Measurements from ENCODE around the gene NKD2.

The NKD2 gene

DNA sequence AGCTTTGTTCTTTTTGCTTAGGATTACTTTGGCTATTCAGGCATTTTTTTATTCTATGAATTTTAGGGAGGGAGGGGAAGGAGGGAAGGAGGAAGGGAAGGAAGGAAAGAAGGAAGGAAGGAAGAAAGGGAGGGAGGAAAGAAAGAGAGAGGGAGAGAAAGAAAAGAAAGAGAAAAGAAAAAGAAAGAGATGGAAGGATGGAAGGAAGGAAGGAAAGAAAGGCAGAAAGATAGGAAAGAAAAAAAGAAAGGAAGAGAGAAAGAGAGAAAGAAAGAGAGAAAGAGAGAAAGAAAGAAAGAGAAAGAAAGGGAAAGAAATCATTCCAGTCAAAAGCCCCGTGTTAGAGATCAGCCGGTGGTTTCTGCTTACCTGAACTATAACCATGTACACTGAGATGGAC lies 20.8 kb upstream of the NKD2 start:
- TF ChIP-seq, protein P1, sequence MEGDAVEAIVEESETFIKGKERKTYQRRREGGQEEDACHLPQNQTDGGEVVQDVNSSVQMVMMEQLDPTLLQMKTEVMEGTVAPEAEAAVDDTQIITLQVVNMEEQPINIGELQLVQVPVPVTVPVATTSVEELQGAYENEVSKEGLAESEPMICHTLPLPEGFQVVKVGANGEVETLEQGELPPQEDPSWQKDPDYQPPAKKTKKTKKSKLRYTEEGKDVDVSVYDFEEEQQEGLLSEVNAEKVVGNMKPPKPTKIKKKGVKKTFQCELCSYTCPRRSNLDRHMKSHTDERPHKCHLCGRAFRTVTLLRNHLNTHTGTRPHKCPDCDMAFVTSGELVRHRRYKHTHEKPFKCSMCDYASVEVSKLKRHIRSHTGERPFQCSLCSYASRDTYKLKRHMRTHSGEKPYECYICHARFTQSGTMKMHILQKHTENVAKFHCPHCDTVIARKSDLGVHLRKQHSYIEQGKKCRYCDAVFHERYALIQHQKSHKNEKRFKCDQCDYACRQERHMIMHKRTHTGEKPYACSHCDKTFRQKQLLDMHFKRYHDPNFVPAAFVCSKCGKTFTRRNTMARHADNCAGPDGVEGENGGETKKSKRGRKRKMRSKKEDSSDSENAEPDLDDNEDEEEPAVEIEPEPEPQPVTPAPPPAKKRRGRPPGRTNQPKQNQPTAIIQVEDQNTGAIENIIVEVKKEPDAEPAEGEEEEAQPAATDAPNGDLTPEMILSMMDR (IDR thresholded peaks at IDR 0.05; ENCODE audit: low read depth, low read length, missing control alignments): no peak
- H3K4me3 ChIP-seq (ENCODE audit: low read depth, low read length): no peak overlapping the region
- no peaks in the 10 kb centered on the region for H3K36me3 ChIP-seq (replicated peaks)
- H3K27ac ChIP-seq: no peak overlapping the region
- no peak for DNase-seq
- in situ Hi-C loops (cut with HindIII; ENCODE audit: low pct_ligation_motif_present, low sequenced_read_pairs): no loop called here
- H3K27me3 ChIP-seq (replicated peaks): peaks cover 4% of the 10 kb centered on the region

DNA sequence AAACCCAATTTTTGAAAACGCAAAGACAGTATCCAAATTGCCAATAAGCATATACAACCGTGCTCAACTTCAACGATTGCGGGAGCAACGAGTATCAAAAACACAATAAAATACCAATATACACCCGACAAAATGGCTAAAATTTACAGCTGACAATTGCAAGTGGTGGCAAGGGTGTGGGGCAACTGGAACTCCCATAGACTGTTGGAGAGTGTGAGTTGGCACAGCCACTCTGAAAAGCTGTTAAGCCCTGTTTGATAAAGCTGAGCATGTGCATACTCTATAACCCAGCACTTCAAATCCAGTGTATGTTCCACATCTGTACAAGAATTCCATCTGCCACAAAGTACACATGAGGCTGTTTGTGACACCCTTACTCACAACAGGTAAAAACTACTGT lies 20.3 kb upstream of the NKD2 start:
- TF ChIP-seq, protein P1 (IDR thresholded peaks at IDR 0.05; ENCODE audit: low read depth, low read length, missing control alignments): no peak
- Histone ChIP-seq H3K27me3 (replicated peaks) (peaks cover 4% of the 10 kb centered on the region), H3K27ac (no peak overlapping the region), H3K36me3 (replicated peaks) (no peaks in the 10 kb centered on the region), H3K4me3 (ENCODE audit: low read depth, low read length) (no peak overlapping the region)
- no peak for DNase-seq
- in situ Hi-C loops (cut with HindIII; ENCODE audit: low pct_ligation_motif_present, low sequenced_read_pairs): no loop called here

DNA sequence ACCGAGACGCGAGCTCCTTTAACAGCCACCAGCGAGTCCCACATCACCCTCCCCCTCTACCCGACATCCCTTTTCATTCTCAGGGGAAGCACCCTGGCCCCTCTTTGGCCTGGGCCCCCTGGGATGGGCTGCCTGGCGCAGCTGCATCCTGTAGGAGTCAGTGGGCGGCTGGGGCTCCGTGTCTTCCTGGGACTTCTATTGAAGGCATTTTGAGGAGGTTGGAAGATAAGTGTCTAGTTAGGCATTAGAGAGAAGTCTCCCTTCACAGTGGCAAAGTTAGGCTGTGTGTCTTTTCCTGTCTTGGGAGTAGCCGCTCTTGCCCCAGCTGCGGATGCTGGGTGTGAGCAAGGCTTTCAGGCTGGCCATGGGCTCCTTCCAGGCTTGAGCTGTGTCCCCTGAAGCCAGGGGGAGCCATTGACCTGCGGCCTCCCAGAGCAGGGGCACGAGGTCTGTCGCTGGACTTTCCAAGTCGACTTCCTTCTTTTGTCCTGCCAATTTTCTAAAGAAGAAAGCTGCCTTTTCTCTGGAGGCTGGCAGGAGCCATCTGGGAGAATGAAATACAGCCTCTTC lies 18.6 kb upstream of the NKD2 start:
- Histone ChIP-seq H3K27me3 (replicated peaks) (peaks cover 8% of the 10 kb centered on the region), H3K36me3 (replicated peaks) (no peaks in the 10 kb centered on the region), H3K4me3 (ENCODE audit: low read depth, low read length) (no peak overlapping the region), H3K27ac (no peak overlapping the region)
- DNase-seq: no peak
- in situ Hi-C loops (cut with HindIII; ENCODE audit: low pct_ligation_motif_present, low sequenced_read_pairs): no loop called here
- TF ChIP-seq, protein P1 (IDR thresholded peaks at IDR 0.05; ENCODE audit: low read depth, low read length, missing control alignments): no peak

DNA sequence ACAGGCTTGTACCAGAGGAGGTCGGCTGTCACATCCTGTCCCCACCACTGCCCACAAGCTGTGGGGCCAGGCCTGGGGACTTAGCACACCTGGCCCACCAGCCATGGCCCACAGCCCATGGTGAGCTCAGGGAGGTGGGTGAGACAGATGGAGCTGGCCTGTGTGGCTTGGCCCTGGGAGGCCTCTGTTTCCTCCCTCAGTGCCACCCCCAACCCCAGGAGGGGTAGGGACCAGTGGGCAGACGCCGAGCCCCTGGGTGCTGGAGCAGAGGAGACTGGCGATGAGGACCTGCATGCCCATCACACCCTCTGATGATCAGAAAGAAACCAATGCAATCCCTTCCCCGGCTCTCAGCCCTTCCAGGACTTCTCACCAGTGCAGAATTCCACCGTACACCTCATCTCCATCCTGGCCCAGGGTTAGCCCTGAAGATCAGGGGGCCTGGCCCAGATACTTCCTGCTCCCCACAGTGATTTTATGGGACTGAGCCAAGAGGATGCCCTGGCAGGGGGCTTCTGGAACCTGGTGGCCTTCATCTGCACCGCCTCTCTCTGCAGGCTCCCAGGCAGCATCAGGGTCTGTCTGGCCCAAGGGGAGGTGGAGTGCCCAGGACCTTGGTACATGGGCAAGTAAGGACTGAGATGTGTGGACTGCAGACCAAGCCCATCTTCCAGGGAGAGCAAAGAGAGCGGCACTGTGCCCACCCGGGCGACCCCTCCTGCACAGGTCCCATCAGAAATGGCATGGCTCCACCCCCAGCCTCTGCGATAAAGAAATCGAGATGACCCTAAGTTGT lies 16.9 kb upstream of the NKD2 start:
- Histone ChIP-seq H3K36me3 (replicated peaks) (no peaks in the 10 kb centered on the region), H3K4me3 (ENCODE audit: low read depth, low read length) (no peak overlapping the region), H3K27me3 (replicated peaks) (peaks cover 8% of the 10 kb centered on the region), H3K27ac (no peak overlapping the region)
- in situ Hi-C loops (cut with HindIII; ENCODE audit: low pct_ligation_motif_present, low sequenced_read_pairs): no loop called here
- no peak for DNase-seq
- TF ChIP-seq, protein P1 (IDR thresholded peaks at IDR 0.05; ENCODE audit: low read depth, low read length, missing control alignments): no peak

DNA sequence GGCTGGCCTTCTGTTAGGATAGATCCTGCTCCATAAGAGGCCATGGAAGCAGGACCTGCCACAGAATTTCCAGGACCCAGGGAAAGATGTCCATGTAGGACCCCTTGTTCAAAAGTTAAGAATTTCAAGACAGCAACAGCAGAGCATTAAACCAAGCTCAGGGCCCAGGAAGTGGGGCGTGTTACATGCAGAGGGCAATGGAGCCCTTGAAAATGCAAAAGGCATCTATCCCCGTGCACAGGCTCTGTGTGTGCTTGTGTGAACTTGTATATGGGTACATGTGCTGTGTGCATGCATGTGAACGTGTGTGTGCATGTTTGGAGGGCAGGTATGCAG lies 14.4 kb upstream of the NKD2 start:
- in situ Hi-C loops (cut with HindIII; ENCODE audit: low pct_ligation_motif_present, low sequenced_read_pairs): no loop called here
- no peaks in the 10 kb centered on the region for H3K36me3 ChIP-seq (replicated peaks)
- no peak for DNase-seq
- H3K4me3 ChIP-seq (ENCODE audit: low read depth, low read length): no peak overlapping the region
- peaks cover 10% of the 10 kb centered on the region for H3K27me3 ChIP-seq (replicated peaks)
- H3K27ac ChIP-seq: no peak overlapping the region
- TF ChIP-seq, protein P1 (IDR thresholded peaks at IDR 0.05; ENCODE audit: low read depth, low read length, missing control alignments): no peak
